ENCODE results near the gene GLRX5. TPM values are rescaled to one million over a fixed set of nuclear protein-coding genes. Genes with fewer than 3 reads are reported as not detected.
"Not testable (repeated sequence)": the region's sequence is repeated elsewhere in the genome, so short reads cannot be mapped to it uniquely, and the experiment has no call there.

Gene GLRX5
- total RNA-seq, 2 donors from 2014 or later = 21.5 to 49.1 TPM

- peak overlapping the region in 3 of 4 donors; percentile 21 to 77 (median 48) for H3K27ac ChIP-seq
Measured at GRCh38 chr14:95507174-95507573, 27.7 kb upstream of the GLRX5 start.

GRCh38 chr14:95507701-95508103 is 27.1 kb upstream of the GLRX5 start:
- Histone ChIP-seq H3K27ac (peak overlapping the region in 3 of 4 donors; percentile 21 to 64 (median 48)), H3K27me3 (no peaks in the 10 kb centered on the region), H3K36me3 (replicated peaks in 1 of 2; ENCODE audit: insufficient read depth in 1 of 2, low read depth in 2 of 2) (no peaks in the 10 kb centered on the region), H3K9me3 (no peaks in the 10 kb centered on the region), H3K4me3 (no peak overlapping the region), H3K4me1 (no peaks in the 10 kb centered on the region)
- DNase-seq = peak in 1 of 4 donors; percentile 86
- 61 to 68% methylated on average over 3 of the region's 3 CpGs for WGBS, 2 donors
- intact Hi-C loops (cut with DNase I) = no loop called here
- TF ChIP-seq POLR2A (IDR thresholded peaks at IDR 0.05) = no peak
- TF ChIP-seq CTCF (IDR thresholded peaks at IDR 0.05) = no peak
- ATAC-seq = peak; percentile 36

More at GRCh38 chr14:95507174-95507573, 27.7 kb upstream of the GLRX5 start:
- TF ChIP-seq POLR2A (IDR thresholded peaks at IDR 0.05) (no peak), CTCF (IDR thresholded peaks at IDR 0.05) (no peak)
- H3K27me3 ChIP-seq = no peaks in the 10 kb centered on the region
- DNase-seq (peak in 3 of 4 donors; percentile 30 to 85 (median 71)), ATAC-seq (peak; percentile 77)
- intact Hi-C loops (cut with DNase I) = no loop called here
- no peak overlapping the region for H3K4me3 ChIP-seq
- H3K9me3 ChIP-seq = no peaks in the 10 kb centered on the region
- no peaks in the 10 kb centered on the region for H3K36me3 ChIP-seq (replicated peaks in 1 of 2; ENCODE audit: insufficient read depth in 1 of 2, low read depth in 2 of 2)
- no peaks in the 10 kb centered on the region for H3K4me1 ChIP-seq
- WGBS, 2 donors = 53 to 61% methylated on average over 8 of the region's 8 CpGs

- no peaks in the 10 kb centered on the region for H3K36me3 ChIP-seq (replicated peaks in 1 of 2; ENCODE audit: insufficient read depth in 1 of 2, low read depth in 2 of 2)
- no peaks in the 10 kb centered on the region for H3K27me3 ChIP-seq
- no peak for DNase-seq
- H3K27ac ChIP-seq = peak overlapping the region in 1 of 4 donors; percentile 64
- WGBS, 2 donors = 83 to 88% methylated on average over 6 of the region's 6 CpGs
- ATAC-seq = no peak
- H3K9me3 ChIP-seq = no peaks in the 10 kb centered on the region
- TF ChIP-seq POLR2A (IDR thresholded peaks at IDR 0.05) = no peak
- TF ChIP-seq CTCF (IDR thresholded peaks at IDR 0.05) = no peak
- H3K4me3 ChIP-seq = no peak overlapping the region
- intact Hi-C loops (cut with DNase I) = no loop called here
- no peaks in the 10 kb centered on the region for H3K4me1 ChIP-seq
Measured at GRCh38 chr14:95508377-95508776, 26.5 kb upstream of the GLRX5 start.

- intact Hi-C loops (cut with DNase I) = no loop called here
- no peaks in the 10 kb centered on the region for H3K27me3 ChIP-seq
- WGBS, 2 donors = 74 to 81% methylated on average over 6 of the region's 6 CpGs
- DNase-seq (no peak), ATAC-seq (no peak)
- no peak overlapping the region for H3K4me3 ChIP-seq
- peaks cover under 1% of the 10 kb centered on the region for H3K4me1 ChIP-seq
- no peak overlapping the region for H3K27ac ChIP-seq
- no peak for TF ChIP-seq CTCF (IDR thresholded peaks at IDR 0.05)
- TF ChIP-seq POLR2A (IDR thresholded peaks at IDR 0.05) = no peak
- no peaks in the 10 kb centered on the region for H3K9me3 ChIP-seq
- H3K36me3 ChIP-seq (replicated peaks in 1 of 2; ENCODE audit: insufficient read depth in 1 of 2, low read depth in 2 of 2) = no peaks in the 10 kb centered on the region
Measured at GRCh38 chr14:95509495-95509894, 25.4 kb upstream of the GLRX5 start.

GRCh38 chr14:95510344-95510743 is 24.5 kb upstream of the GLRX5 start:
- H3K4me3 ChIP-seq; H3K4me1 ChIP-seq; H3K27ac ChIP-seq; H3K36me3 ChIP-seq (replicated peaks in 1 of 2; ENCODE audit: insufficient read depth in 1 of 2, low read depth in 2 of 2); DNase-seq; ATAC-seq; H3K27me3 ChIP-seq; intact Hi-C loops (cut with DNase I); H3K9me3 ChIP-seq: not testable (repeated sequence)
- 88 to 94% methylated on average over 9 of the region's 9 CpGs for WGBS, 2 donors
